OCI-LY1 (cell line): ENCODE measurements around the gene AK6.

ENCODE experiments used
- H2AFZ ChIP-seq: fragments of 200-600 bp; sonication (generic), shearing (Covaris generic); 2 replicates; pipeline ENCODE4 v1.6.0; 2014; ENCODE audit warnings: antibody characterized with exemption, mild to moderate bottlenecking, low read length
- H3F3A ChIP-seq: fragments of 200-600 bp; sonication (generic), shearing (Covaris generic); 2 replicates; pipeline ENCODE4 v1.6.0; 2014; ENCODE audit warnings: mild to moderate bottlenecking, antibody characterized with exemption, low read length, moderate library complexity; ENCODE audit not compliant: insufficient read depth
- H3K27ac ChIP-seq: fragments of 200-600 bp; sonication (generic); 2 replicates; pipeline ENCODE4 v1.5.1; 2014; ENCODE audit warnings: low read length, mixed run types, mild to moderate bottlenecking, low read depth; ENCODE audit not compliant: poor library complexity, severe bottlenecking
- H3K27me3 ChIP-seq: fragments of 200-600 bp; sonication (generic); 2 replicates; pipeline ENCODE4 v1.6.0; 2014; ENCODE audit warnings: antibody characterized with exemption, mild to moderate bottlenecking, low read length, moderate library complexity; ENCODE audit not compliant: insufficient read depth
- H3K36me3 ChIP-seq: fragments of 200-600 bp; sonication (generic); 2 replicates; pipeline ENCODE4 v1.6.1; 2014; ENCODE audit warnings: mild to moderate bottlenecking, antibody characterized with exemption, low read length, moderate library complexity, mixed read lengths; ENCODE audit not compliant: insufficient read depth
- H3K4me1 ChIP-seq: fragments of 200-600 bp; sonication (generic); 2 replicates; pipeline ENCODE4 v1.5.1; 2014; ENCODE audit warnings: mild to moderate bottlenecking, low read length, moderate library complexity; ENCODE audit not compliant: insufficient read depth, severe bottlenecking
- H3K4me2 ChIP-seq: fragments of 200-600 bp; sonication (generic), shearing (Covaris generic); 2 replicates; pipeline ENCODE4 v1.6.1; 2014; ENCODE audit warnings: low read length
- H3K4me3 ChIP-seq: fragments of 200-600 bp; sonication (generic); 2 replicates; pipeline ENCODE4 v1.5.1; 2014; ENCODE audit warnings: low read length, low read depth, mild to moderate bottlenecking, mixed read lengths; ENCODE audit not compliant: poor library complexity, severe bottlenecking
- H3K79me2 ChIP-seq: fragments of 200-600 bp; shearing (Covaris generic); 2 replicates; pipeline ENCODE4 v1.6.1; 2016; ENCODE audit warnings: mixed run types, low read length, mixed read lengths; ENCODE audit not compliant: insufficient read depth
- H3K9ac ChIP-seq: fragments of 200-600 bp; sonication (generic), shearing (Covaris generic); 2 replicates; pipeline ENCODE4 v1.6.1; 2014; ENCODE audit warnings: mild to moderate bottlenecking, low read length, mixed read lengths
- H3K9me2 ChIP-seq: fragments of 200-600 bp; sonication (generic), shearing (Covaris generic); 2 replicates; pipeline ENCODE4 v1.6.1; 2014; ENCODE audit warnings: low read depth, mild to moderate bottlenecking, low read length, mixed read lengths
- H3K9me3 ChIP-seq: fragments of 200-600 bp; shearing (Covaris generic); 2 replicates; pipeline ENCODE4 v1.6.1; 2014; ENCODE audit warnings: low read length, mixed read lengths
- H4K20me1 ChIP-seq: fragments of 200-600 bp; sonication (generic), shearing (Covaris generic); 2 replicates; pipeline ENCODE4 v1.6.0; 2016; ENCODE audit warnings: mild to moderate bottlenecking, low read length; ENCODE audit not compliant: insufficient read depth
- CTCF ChIP-seq: fragments of 200-600 bp; sonication (generic), shearing (Covaris generic); IDR thresholded peaks from 2 replicates; pipeline ENCODE4 v1.5.1; 2017; ENCODE audit warnings: mild to moderate bottlenecking, antibody characterized with exemption, low read length, moderate library complexity, mixed read lengths
- EZH2 ChIP-seq: fragments of 200-600 bp; sonication (generic), shearing (Covaris generic); IDR thresholded peaks from 2 replicates; pipeline ENCODE4 v1.8.0; 2017; ENCODE audit warnings: borderline replicate concordance, mixed run types, mild to moderate bottlenecking, antibody characterized with exemption, low read length, moderate library complexity, mixed read lengths

The AK6 gene

GRCh38 chr5:69343083-69343482 lies 26.2 kb downstream of the AK6 start:
- Histone ChIP-seq H3K27me3 (no peaks in the 10 kb centered on the region), H3K9ac (no peak overlapping the region), H4K20me1 (no peaks in the 10 kb centered on the region), H3K4me1 (no peaks in the 10 kb centered on the region), H3K27ac (no peak overlapping the region), H2AFZ (no peak overlapping the region), H3K79me2 (no peaks in the 10 kb centered on the region), H3K36me3 (no peaks in the 10 kb centered on the region), H3K9me3 (no peaks in the 10 kb centered on the region), H3K4me3 (no peak overlapping the region), H3F3A (no peaks in the 10 kb centered on the region), H3K4me2 (no peak overlapping the region), H3K9me2 (no peaks in the 10 kb centered on the region)
- TF ChIP-seq CTCF, result no peak

GRCh38 chr5:69341520-69342161 lies 27.7 kb downstream of the AK6 start:
- H3K4me1 ChIP-seq, result no peaks in the 10 kb centered on the region
- H3K79me2 ChIP-seq, result no peaks in the 10 kb centered on the region
- H3K9me3 ChIP-seq, result no peaks in the 10 kb centered on the region
- no peaks in the 10 kb centered on the region for H4K20me1 ChIP-seq
- H3K4me2 ChIP-seq, result no peak overlapping the region
- no peaks in the 10 kb centered on the region for H3K36me3 ChIP-seq
- no peaks in the 10 kb centered on the region for H3K27me3 ChIP-seq
- H3F3A ChIP-seq, result no peaks in the 10 kb centered on the region
- no peak overlapping the region for H2AFZ ChIP-seq
- no peak for TF ChIP-seq CTCF
- no peak for TF ChIP-seq EZH2
- H3K9me2 ChIP-seq, result no peaks in the 10 kb centered on the region
- no peak overlapping the region for H3K9ac ChIP-seq
- H3K4me3 ChIP-seq, result no peak overlapping the region
- no peak overlapping the region for H3K27ac ChIP-seq

- no peak overlapping the region for H2AFZ ChIP-seq
Measured at GRCh38 chr5:69335341-69335935, 33.9 kb downstream of the AK6 start.

More at GRCh38 chr5:69335341-69335935, 33.9 kb downstream of the AK6 start:
- Histone ChIP-seq H3F3A (no peaks in the 10 kb centered on the region), H3K79me2 (no peaks in the 10 kb centered on the region), H3K4me1 (peaks cover 28% of the 10 kb centered on the region), H3K27ac (no peak overlapping the region), H3K9me3 (no peaks in the 10 kb centered on the region), H3K9ac (no peak overlapping the region), H3K4me2 (no peak overlapping the region), H3K36me3 (no peaks in the 10 kb centered on the region), H3K9me2 (no peaks in the 10 kb centered on the region), H3K27me3 (no peaks in the 10 kb centered on the region), H4K20me1 (no peaks in the 10 kb centered on the region), H3K4me3 (no peak overlapping the region)
- TF ChIP-seq EZH2 (no peak), CTCF (no peak)
